ENCODE data around the gene ADM5. TPM values are rescaled to one million over a fixed set of nuclear protein-coding genes. Genes with fewer than 3 reads are reported as not detected.

Gene ADM5
- total RNA-seq (2013), result 0.15 TPM
- polyA plus RNA-seq (1 to 10 TPM in 1 of 3 donors, not detected in 2; 1.2 TPM), polyA minus RNA-seq (0.16 and 1.5 TPM in 2 replicates), total RNA-seq (0 to 0.50 (median 0.26) reads per million in 11 experiments)

GRCh38 chr19:49689133-49690078 lies at the start of gene ADM5:
Gene ADM5, plus strand, starts transcription at chr19:49689594. Its CDS starts 244 bp downstream, at chr19:49689838.
- H3K27me3 ChIP-seq (ENCODE audit: control insufficient read depth in 2 of 2, insufficient read depth in 2 of 2, low read length in 2 of 2), result peaks cover 17 to 42% of the 10 kb centered on the region in 2 donors
- H3K79me2 ChIP-seq (ENCODE audit: insufficient read depth, low read length), result no peaks in the 10 kb centered on the region
- peaks cover 0 to 11% of the 10 kb centered on the region in 2 donors for H3K9me3 ChIP-seq (replicated peaks in 1 of 2; ENCODE audit: control insufficient read depth in 1 of 2, insufficient read depth in 1 of 2, low read length in 2 of 2)
- Mint-ChIP-seq H3K9me3 (peaks cover 0 to 16% (median 8%) of the 10 kb centered on the region in 7 donors), H3K27me3 (ENCODE audit: low read depth in 3 of 3) (peaks cover 51 to 52% (median 52%) of the 10 kb centered on the region in 3 donors), H3K4me1 (peaks cover 37% of the 10 kb centered on the region), H3K27ac (peak within 1 kb of the TSS in 1 of 7 donors; percentile 22), H3K4me3 (peak within 1 kb of the TSS; percentile 72 to 93), H3K36me3 (peaks cover 43 to 47% of the 10 kb centered on the region in 2 donors)
- no peak within 1 kb of the TSS for H3K27ac ChIP-seq (ENCODE audit: low read depth in 1 of 2, low read length in 2 of 2)
- H3K4me2 ChIP-seq (replicated peaks; ENCODE audit: extremely low read depth, low read length, poor library complexity, severe bottlenecking), result peak within 1 kb of the TSS; percentile 67
- intact Hi-C loops (cut with micrococcal nuclease), result no loop called here
- peak within 1 kb of the TSS; percentile 65 for H2AFZ ChIP-seq (ENCODE audit: insufficient read depth, low read depth, low read length, poor library complexity, severe bottlenecking)
- H3K36me3 ChIP-seq (replicated peaks in 1 of 2; ENCODE audit: control insufficient read depth in 1 of 2, insufficient read depth in 2 of 2, low read length in 2 of 2), result peaks cover 15 to 20% of the 10 kb centered on the region in 2 donors
- 49% methylated on average over 41 of the region's 54 CpGs for WGBS (ENCODE audit: insufficient coverage)
- H3K9ac ChIP-seq (ENCODE audit: insufficient read depth, low read length, poor library complexity, severe bottlenecking), result no peak within 1 kb of the TSS
- peaks cover 29 to 34% of the 10 kb centered on the region in 2 donors for H3K4me1 ChIP-seq (ENCODE audit: control insufficient read depth in 1 of 2, insufficient read depth in 2 of 2, low read length in 2 of 2)
- peak within 1 kb of the TSS in 1 of 3 experiments; percentile 63 for H3K4me3 ChIP-seq (replicated peaks in 1 of 3; ENCODE audit: low read depth in 2 of 3, low read length in 3 of 3)
- peak; percentile 70 for TF ChIP-seq CTCF (IDR thresholded peaks at IDR 0.05)
- DNase-seq, result no peak
- H4K20me1 ChIP-seq (ENCODE audit: insufficient read depth, low read length), result peaks cover 5% of the 10 kb centered on the region

Measured in CD14-positive monocyte (primary cell).